Measurements from ENCODE around the gene PRRG2.

PRRG2 gene

GRCh38 chr19:49557641-49558325, 23.3 kb upstream of the PRRG2 start:
- no peak for DNase-seq

GRCh38 chr19:49558591-49558990, 22.5 kb upstream of the PRRG2 start:
- DNase-seq: no peak

- no peak for DNase-seq
These were observed 21.7 kb upstream of the PRRG2 start for GRCh38 chr19:49559443-49559842.

GRCh38 chr19:49559928-49560327, 21.2 kb upstream of the PRRG2 start:
- no peak for DNase-seq

GRCh38 chr19:49560358-49560900, 20.7 kb upstream of the PRRG2 start:
- peak in 1 of 2 donors; percentile 58 for DNase-seq

- DNase-seq: no peak
These were observed 16.5 kb upstream of the PRRG2 start for GRCh38 chr19:49564616-49565045.

GRCh38 chr19:49565261-49565660, 15.9 kb upstream of the PRRG2 start:
- DNase-seq: peak in 1 of 2 donors; percentile 47

- no peak for DNase-seq
These were observed 14.8 kb upstream of the PRRG2 start for GRCh38 chr19:49566302-49566701.

GRCh38 chr19:49567861-49568441, 13.2 kb upstream of the PRRG2 start:
- peak; percentile 77 to 88 for DNase-seq

GRCh38 chr19:49570138-49570856, 10.8 kb upstream of the PRRG2 start:
- DNase-seq: peak; percentile 81 to 89

GRCh38 chr19:49570997-49571676, 10.0 kb upstream of the PRRG2 start:
- peak; percentile 35 to 65 for DNase-seq

- no peak for DNase-seq
These were observed 8.1 kb upstream of the PRRG2 start for GRCh38 chr19:49573009-49573408.

- DNase-seq: no peak
These were observed 7.7 kb upstream of the PRRG2 start for GRCh38 chr19:49573425-49573824.

GRCh38 chr19:49574206-49574755, 6.8 kb upstream of the PRRG2 start:
- no peak for DNase-seq

GRCh38 chr19:49579193-49579592, 1.9 kb upstream of the PRRG2 start:
- no peak for DNase-seq

GRCh38 chr19:49579947-49580263, 1.2 kb upstream of the PRRG2 start:
- DNase-seq: no peak

GRCh38 chr19:49580264-49581006, 681 bp upstream of the PRRG2 start, which contains the start of gene NOSIP:
Gene NOSIP (minus strand): TSS chr19:49580556. CDS start chr19:49560691, 19,865 bp downstream.
- DNase-seq: peak; percentile 96 to 98

- no peak for DNase-seq
These were observed 2.1 kb downstream of the PRRG2 start for GRCh38 chr19:49583239-49583638.

- no peak for DNase-seq
These were observed 3.9 kb downstream of the PRRG2 start for GRCh38 chr19:49585023-49585422.

- DNase-seq: no peak
These were observed 6.1 kb downstream of the PRRG2 start for GRCh38 chr19:49587227-49587626.

- peak in 1 of 2 donors; percentile 37 for DNase-seq
These were observed 7.4 kb downstream of the PRRG2 start for GRCh38 chr19:49588365-49589122.

Data from CD4-positive, alpha-beta T cell treated with Interferon alpha-2 for 1 hour (primary cell).